ENCODE results near the gene HAAO.

The HAAO gene

DNA sequence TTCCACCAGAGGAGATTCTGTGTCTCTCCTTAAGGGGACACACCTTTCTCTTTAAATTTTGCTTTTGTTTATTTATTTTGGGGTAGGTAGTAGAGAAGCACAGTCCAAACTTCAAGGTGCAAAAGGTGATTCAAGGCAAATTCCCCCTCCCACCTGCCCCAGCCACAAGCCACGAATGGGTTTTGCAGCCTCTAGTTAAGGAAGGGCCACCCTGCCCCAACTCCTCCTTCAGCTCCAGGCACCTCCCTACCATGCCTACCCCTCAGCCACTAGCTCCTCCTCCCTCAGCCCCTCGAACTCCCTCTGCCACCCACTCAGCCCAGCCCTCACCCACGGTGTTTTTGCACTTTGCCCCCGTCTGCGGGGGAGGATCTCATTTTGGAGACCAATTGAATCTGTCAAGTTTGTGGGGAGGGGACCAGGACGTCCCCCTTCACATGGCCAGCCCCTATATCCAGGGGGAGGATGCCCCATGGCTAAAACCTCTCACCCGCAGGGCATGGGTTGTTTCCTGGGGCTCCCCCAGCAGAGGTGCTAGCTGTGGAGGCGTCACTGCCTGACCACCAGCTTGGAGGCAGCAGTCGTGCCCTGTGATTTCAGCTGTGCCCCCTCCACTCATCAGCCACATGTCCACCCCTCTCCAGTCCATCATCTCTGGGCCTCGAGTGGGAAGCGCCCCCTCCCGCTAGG is 4.5 kb downstream of the HAAO start:
- FAIRE-seq: no peak
- TF ChIP-seq, protein P1, sequence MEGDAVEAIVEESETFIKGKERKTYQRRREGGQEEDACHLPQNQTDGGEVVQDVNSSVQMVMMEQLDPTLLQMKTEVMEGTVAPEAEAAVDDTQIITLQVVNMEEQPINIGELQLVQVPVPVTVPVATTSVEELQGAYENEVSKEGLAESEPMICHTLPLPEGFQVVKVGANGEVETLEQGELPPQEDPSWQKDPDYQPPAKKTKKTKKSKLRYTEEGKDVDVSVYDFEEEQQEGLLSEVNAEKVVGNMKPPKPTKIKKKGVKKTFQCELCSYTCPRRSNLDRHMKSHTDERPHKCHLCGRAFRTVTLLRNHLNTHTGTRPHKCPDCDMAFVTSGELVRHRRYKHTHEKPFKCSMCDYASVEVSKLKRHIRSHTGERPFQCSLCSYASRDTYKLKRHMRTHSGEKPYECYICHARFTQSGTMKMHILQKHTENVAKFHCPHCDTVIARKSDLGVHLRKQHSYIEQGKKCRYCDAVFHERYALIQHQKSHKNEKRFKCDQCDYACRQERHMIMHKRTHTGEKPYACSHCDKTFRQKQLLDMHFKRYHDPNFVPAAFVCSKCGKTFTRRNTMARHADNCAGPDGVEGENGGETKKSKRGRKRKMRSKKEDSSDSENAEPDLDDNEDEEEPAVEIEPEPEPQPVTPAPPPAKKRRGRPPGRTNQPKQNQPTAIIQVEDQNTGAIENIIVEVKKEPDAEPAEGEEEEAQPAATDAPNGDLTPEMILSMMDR (IDR thresholded peaks at IDR 0.05; ENCODE audit: insufficient read depth, missing control alignments): no peak
- DNase-seq (ENCODE audit: insufficient read length, low spot score): no peak

DNA sequence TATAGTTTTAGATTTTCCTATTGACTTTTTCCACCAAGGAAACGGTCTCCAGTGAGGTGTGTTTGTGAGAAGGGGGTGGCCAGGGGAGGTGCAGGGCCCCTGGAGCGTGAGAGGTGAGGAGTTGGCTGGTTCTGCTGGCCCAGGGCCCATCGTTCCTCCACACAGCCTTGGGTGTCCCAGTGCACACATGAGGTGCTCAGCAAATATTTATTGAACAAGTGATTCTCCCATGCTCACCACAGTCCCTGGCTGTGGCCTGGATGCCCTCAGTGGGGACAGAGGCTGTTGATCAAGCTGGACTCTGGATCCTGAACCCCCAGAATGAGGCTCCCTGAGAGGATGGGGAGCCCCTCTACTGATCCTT is 5.0 kb downstream of the HAAO start:
- DNase-seq (ENCODE audit: insufficient read length, low spot score): no peak
- no peak for FAIRE-seq
- TF ChIP-seq, protein P1 (IDR thresholded peaks at IDR 0.05; ENCODE audit: insufficient read depth, missing control alignments): no peak

DNA sequence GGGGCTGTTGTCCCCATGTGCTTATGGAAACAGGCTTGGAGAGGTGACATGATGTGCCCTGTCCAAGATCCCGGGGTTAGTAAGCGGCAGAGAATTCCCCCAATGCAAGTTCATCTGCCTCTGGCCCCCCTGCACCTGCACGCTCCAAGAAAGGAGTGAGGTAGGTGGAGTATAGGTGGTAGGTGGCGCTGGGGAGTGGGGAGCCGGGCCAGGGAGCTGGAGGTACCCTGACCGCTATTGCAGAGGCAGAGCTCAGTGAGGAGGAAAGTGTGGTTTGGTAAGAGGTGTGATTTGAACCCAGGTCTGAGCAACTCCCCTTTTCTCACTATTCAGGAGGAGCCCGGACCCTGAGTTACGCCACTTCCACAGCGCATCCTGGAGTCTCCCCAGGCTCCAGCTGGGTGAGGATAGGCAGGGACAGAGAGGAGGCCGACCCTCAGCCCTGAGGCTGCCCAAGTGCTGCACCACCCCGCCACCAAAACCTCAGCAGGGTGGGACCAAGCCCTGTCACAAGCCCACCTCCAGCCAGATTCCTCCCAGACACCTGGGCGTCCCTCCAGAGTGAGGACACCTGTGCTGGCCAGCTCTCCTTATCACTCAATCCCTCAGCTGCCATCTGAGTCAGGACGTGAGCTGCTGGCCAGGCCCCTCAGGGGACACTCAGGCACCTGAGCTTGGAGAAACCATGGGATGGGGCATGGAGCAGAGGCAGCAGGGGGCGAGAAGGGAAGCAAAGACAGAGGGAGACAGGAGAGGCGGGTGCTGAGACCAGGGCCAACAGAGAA is 5.6 kb downstream of the HAAO start:
- no peak for DNase-seq (ENCODE audit: insufficient read length, low spot score)
- TF ChIP-seq, protein P1 (IDR thresholded peaks at IDR 0.05; ENCODE audit: insufficient read depth, missing control alignments): no peak
- FAIRE-seq: no peak

DNA sequence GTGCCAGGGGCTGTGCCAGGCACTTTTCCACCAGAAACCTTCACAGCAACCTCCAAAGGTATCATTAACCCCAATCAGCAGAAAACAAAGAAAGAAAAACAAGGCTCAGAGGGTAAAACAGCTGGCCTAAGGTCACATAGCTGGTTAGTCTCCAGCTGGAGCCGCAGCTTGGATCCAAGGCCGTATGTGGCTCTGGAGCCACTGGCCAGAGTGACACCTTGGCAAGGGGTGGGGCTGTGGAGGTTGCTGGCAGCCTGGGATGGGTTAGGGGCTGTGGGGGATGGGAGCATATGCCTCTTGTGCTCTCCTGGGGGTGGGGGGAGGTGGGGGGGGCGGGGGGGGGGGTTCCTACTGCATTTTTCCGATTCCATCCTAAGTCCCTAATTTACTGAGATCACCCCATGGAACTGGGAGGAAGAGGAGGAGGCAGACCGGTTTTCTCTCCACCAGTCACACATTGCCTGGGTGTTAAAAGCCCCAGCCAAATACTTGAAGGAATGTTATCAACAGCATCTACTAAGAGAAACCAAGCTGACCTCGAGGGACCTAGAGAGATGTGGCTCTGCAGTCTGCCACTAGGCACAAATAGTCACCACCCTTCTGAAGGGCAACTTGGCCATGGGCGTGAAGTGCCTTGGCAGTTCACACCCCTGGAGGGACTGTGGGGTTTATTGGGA is 8.0 kb downstream of the HAAO start:
- TF ChIP-seq, protein P1 (IDR thresholded peaks at IDR 0.05; ENCODE audit: insufficient read depth, missing control alignments): no peak
- no peak for DNase-seq (ENCODE audit: insufficient read length, low spot score)
- FAIRE-seq: no peak

DNA sequence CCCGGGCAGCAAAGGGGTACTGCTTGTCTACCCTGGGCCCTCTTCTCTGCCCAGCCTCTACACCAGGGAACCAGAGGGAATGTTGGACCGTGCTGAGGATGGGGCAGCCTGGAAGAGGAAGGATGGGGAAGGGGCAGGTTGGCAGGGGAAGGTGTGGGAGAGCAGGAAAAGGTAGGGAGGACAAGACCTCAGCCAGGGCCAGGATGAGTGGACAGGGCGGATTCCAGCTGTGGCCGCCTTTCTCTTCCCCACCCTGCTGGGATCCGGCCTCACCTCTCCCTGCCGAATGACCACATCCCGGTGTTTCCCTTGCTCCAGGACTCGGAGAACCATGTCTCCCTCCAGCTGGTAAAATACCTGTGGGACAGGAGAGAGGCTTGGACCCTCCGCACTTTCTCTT is 8.9 kb downstream of the HAAO start:
- DNase-seq (ENCODE audit: insufficient read length, low spot score): no peak
- TF ChIP-seq, protein P1 (IDR thresholded peaks at IDR 0.05; ENCODE audit: insufficient read depth, missing control alignments): no peak
- no peak for FAIRE-seq

DNA sequence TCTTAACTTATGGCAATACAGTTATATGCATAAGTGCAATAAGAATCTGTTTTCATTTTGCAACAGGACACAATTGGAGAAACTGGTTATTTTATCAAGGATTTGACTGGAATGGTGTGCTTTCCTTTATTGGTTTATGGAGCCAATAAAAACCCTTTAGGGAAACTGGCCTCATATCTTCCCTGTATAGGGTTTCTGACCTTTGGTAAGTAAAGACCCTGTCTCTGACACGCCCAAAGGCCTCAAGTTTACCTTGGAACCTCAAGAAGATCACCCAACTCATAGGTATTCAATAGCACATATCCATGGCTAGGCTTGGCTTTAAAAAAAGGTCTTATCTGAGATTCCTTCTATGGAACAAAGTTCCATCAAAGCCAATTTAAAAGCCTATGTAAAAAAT is 11.2 kb downstream of the HAAO start:
- FAIRE-seq (no peak), DNase-seq (ENCODE audit: insufficient read length, low spot score) (no peak)
- TF ChIP-seq, protein P1 (IDR thresholded peaks at IDR 0.05; ENCODE audit: insufficient read depth, missing control alignments): no peak
